A673 (cell line): ENCODE measurements around the gene FAM114A1. TPM values are rescaled to one million over a fixed set of nuclear protein-coding genes. Genes with fewer than 3 reads are reported as not detected.
"Not testable (repeated sequence)": the region's sequence is repeated elsewhere in the genome, so short reads cannot be mapped to it uniquely, and the experiment has no call there.

ENCODE experiments used
- BruUV-seq: library from RNA; stranded (reverse); fragments of 400-500 nt; replicated peaks from 2 replicates; lab custom pipeline; 2021; lab: Mats Ljungman, UMichigan
- CTCF ChIA-PET: fragments of 300-600 bp; sonication (Branson Sonifier 250); formaldehyde crosslinking; loops from one replicate; lab custom pipeline; 2022; ENCODE audit warnings: antibody characterized with exemption; lab: Charles Lee
- POLR2A ChIA-PET: fragments of 300-600 bp; sonication (Branson Sonifier 250); formaldehyde crosslinking; loops from one replicate; lab custom pipeline; 2022; ENCODE audit warnings: antibody characterized with exemption; ENCODE audit not compliant: low non-redundant PET; lab: Charles Lee
- DNase-seq: peaks from one replicate; pipeline ENCODE4 v3.0.0-alpha.2; 2015; ENCODE audit warnings: low spot score
- H3K27ac ChIP-seq: fragments of 200-600 bp; sonication (generic); 2 replicates; pipeline ENCODE4 v1.5.1; 2016; ENCODE audit warnings: mixed run types, low read depth, mild to moderate bottlenecking, mixed read lengths, antibody characterized with exemption, low read length; ENCODE audit not compliant: poor library complexity, severe bottlenecking
- H3K27me3 ChIP-seq: fragments of 200-600 bp; sonication (generic); replicated peaks from 2 replicates; pipeline ENCODE4 v1.6.1; 2017; ENCODE audit warnings: mixed run types, low read depth, mild to moderate bottlenecking, mixed read lengths, antibody characterized with exemption, low read length; ENCODE audit not compliant: insufficient read depth, poor library complexity
- H3K36me3 ChIP-seq: fragments of 200-600 bp; sonication (generic); 2 replicates; pipeline ENCODE4 v1.6.1; 2016; ENCODE audit warnings: mixed run types, mild to moderate bottlenecking, mixed read lengths, antibody characterized with exemption, low read length; ENCODE audit not compliant: insufficient read depth, poor library complexity, severe bottlenecking
- H3K4me1 ChIP-seq: fragments of 200-600 bp; sonication (generic); 2 replicates; pipeline ENCODE4 v1.6.1; 2017; ENCODE audit warnings: mixed run types, mild to moderate bottlenecking, mixed read lengths, antibody characterized with exemption, low read length; ENCODE audit not compliant: insufficient read depth, poor library complexity, severe bottlenecking
- H3K4me3 ChIP-seq: fragments of 200-600 bp; sonication (generic); 2 replicates; pipeline ENCODE4 v1.5.1; 2016; ENCODE audit warnings: low read depth, mixed run types, mild to moderate bottlenecking, mixed read lengths, low read length; ENCODE audit not compliant: poor library complexity, severe bottlenecking
- H3K9me3 ChIP-seq: fragments of 200-600 bp; sonication (generic); 2 replicates; pipeline ENCODE4 v1.6.1; 2016; ENCODE audit warnings: mixed run types, low read depth, mild to moderate bottlenecking, mixed read lengths, antibody characterized with exemption, low read length; ENCODE audit not compliant: poor library complexity, severe bottlenecking
- CTCF ChIP-seq: fragments of 300-800, 200-600 bp; sonication (generic); conservative IDR thresholded peaks from 2 replicates; pipeline ENCODE4 v1.5.1; 2017; ENCODE audit warnings: low read depth, mild to moderate bottlenecking, antibody characterized with exemption, low read length, moderate library complexity, mixed read lengths
- EZH2 ChIP-seq: fragments of 200-600 bp; sonication (generic); IDR thresholded peaks from 2 replicates; pipeline ENCODE4 v1.6.1; 2017; ENCODE audit warnings: borderline replicate concordance, low read depth, mild to moderate bottlenecking, mixed read lengths, antibody characterized with exemption, low read length; ENCODE audit not compliant: poor library complexity, severe bottlenecking
- intact Hi-C: fragments of 100-400 bp; cut with micrococcal nuclease; formaldehyde crosslinking; loops from one replicate; pipeline ENCODE4 v1.10.0; 2022; ENCODE audit not compliant: unreplicated experiment
- total RNA-seq: library from RNA; stranded (reverse); gene quantifications from 2 replicates; pipeline ENCODE4 v1.2.3, GENCODE V29; 2021

Gene FAM114A1
- total RNA-seq, 1 experiment from 2014 or later = 4.2 TPM

GRCh38 chr4:38957261-38957815 is 89.7 kb downstream of the FAM114A1 start:
- Histone ChIP-seq H3K27me3 (no peaks in the 10 kb centered on the region), H3K4me1 (no peaks in the 10 kb centered on the region), H3K9me3 (peaks cover 5% of the 10 kb centered on the region), H3K4me3 (no peak overlapping the region), H3K27ac (no peak overlapping the region), H3K36me3 (no peaks in the 10 kb centered on the region)
- ChIA-PET CTCF (no interaction called here), POLR2A (no interaction called here)
- no peak for DNase-seq
- TF ChIP-seq CTCF (no peak), EZH2 (no peak)
- intact Hi-C loops = no loop called here
- BruUV-seq = no TSS peak

DNA sequence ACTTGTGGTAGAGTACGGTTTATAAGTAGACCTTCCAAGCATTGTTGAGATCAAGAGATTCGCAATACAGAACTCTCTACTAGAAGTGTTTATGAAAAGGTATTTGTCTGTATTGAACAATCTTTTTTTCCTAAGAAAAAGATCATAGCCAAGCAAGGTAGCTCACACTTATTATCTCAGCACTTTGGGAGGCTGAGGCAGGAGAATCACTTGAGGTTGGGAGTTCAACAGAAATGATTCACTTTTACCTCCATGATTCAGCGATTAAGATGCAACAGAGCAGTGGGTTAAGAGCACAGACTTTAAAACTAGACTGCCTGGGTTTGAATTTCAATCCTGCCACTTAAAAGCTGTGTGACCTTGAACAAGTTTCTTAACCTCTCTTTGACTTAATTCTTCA is 90.3 kb downstream of the FAM114A1 start:
- DNase-seq = no peak
- no peaks in the 10 kb centered on the region for H3K36me3 ChIP-seq
- CTCF ChIA-PET = no interaction called here
- no TSS peak for BruUV-seq
- peaks cover 5% of the 10 kb centered on the region for H3K9me3 ChIP-seq
- H3K4me3 ChIP-seq = no peak overlapping the region
- TF ChIP-seq CTCF (no peak), EZH2 (no peak)
- H3K4me1 ChIP-seq = no peaks in the 10 kb centered on the region
- intact Hi-C loops = no loop called here
- H3K27me3 ChIP-seq = no peaks in the 10 kb centered on the region
- POLR2A ChIA-PET = no interaction called here
- H3K27ac ChIP-seq = no peak overlapping the region

GRCh38 chr4:38958453-38959190 is 91.0 kb downstream of the FAM114A1 start:
- peaks cover 5% of the 10 kb centered on the region for H3K9me3 ChIP-seq
- no peak for DNase-seq
- intact Hi-C loops = no loop called here
- BruUV-seq = no TSS peak
- H3K36me3 ChIP-seq = no peaks in the 10 kb centered on the region
- H3K4me1 ChIP-seq = no peaks in the 10 kb centered on the region
- POLR2A ChIA-PET = no interaction called here
- no peak for TF ChIP-seq CTCF
- TF ChIP-seq EZH2 = no peak
- H3K4me3 ChIP-seq = no peak overlapping the region
- CTCF ChIA-PET = no interaction called here
- H3K27ac ChIP-seq = no peak overlapping the region
- H3K27me3 ChIP-seq = no peaks in the 10 kb centered on the region

GRCh38 chr4:38959248-38959647 is 91.6 kb downstream of the FAM114A1 start:
- H3K27me3 ChIP-seq, H3K4me3 ChIP-seq, H3K27ac ChIP-seq, CTCF ChIA-PET, H3K9me3 ChIP-seq, intact Hi-C loops, BruUV-seq, H3K36me3 ChIP-seq, H3K4me1 ChIP-seq, POLR2A ChIA-PET, DNase-seq: not testable (repeated sequence)
